Esophagus muscularis mucosa (tissue), 4 donors: Measurements from ENCODE around the gene BTN1A1.

Experiments
- EP300 ChIP-seq: sonication (generic); formaldehyde crosslinking; IDR thresholded peaks from one replicate; pipeline ENCODE4 v1.6.1; 2017; ENCODE audit warnings: antibody characterized with exemption
- POLR2A ChIP-seq: fragments of 450-650 bp; IDR thresholded peaks from one replicate; pipeline ENCODE4 v1.6.1; 2017; ENCODE audit warnings: antibody characterized with exemption, moderate library complexity, mild to moderate bottlenecking, low read depth
- POLR2AphosphoS5 ChIP-seq, 2 donors: sonication (generic); formaldehyde crosslinking; IDR thresholded peaks; one replicate each; pipeline ENCODE4 v1.6.1; 2017; ENCODE audit warnings: antibody characterized with exemption in 2 of 2
- TF ChIP-seq, protein P1 (sequence below), 3 experiments: fragments of 200-600 bp in 2 of 3; fragments of 450-650 bp in 1 of 3; sonication (generic) in 2 of 3; IDR thresholded peaks; one replicate each; pipeline ENCODE4 v1.5.1; 2017 to 2019; ENCODE audit warnings: antibody characterized with exemption in 3 of 3, mild to moderate bottlenecking in 2 of 3, moderate library complexity in 1 of 3

DNA sequence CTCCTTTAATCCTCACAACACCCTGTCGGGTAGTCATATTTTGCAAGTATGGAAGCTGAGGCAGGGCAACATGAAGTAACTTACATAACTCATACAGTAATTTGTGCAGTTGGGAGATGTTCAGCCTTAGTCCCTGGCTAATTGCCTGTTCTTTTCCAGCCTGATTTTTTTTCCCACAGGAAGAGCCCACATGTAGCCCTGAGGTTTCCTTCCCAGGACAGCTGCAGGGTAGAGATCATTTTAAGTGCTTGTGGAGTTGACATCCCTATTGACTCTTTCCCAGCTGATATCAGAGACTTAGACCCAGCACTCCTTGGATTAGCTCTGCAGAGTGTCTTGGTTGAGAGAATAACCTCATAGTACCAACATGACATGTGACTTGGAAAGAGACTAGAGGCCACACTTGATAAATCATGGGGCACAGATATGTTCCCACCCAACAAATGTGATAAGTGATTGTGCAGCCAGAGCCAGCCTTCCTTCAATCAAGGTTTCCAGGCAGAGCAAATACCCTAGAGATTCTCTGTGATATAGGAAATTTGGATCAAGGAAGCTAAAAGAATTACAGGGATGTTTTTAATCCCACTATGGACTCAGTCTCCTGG is 47.4 kb upstream of the BTN1A1 start:
- TF ChIP-seq EP300 (no peak), POLR2A (no peak), POLR2AphosphoS5 (IDR thresholded peaks at IDR 0.05) (no peak)
- TF ChIP-seq, protein P1, sequence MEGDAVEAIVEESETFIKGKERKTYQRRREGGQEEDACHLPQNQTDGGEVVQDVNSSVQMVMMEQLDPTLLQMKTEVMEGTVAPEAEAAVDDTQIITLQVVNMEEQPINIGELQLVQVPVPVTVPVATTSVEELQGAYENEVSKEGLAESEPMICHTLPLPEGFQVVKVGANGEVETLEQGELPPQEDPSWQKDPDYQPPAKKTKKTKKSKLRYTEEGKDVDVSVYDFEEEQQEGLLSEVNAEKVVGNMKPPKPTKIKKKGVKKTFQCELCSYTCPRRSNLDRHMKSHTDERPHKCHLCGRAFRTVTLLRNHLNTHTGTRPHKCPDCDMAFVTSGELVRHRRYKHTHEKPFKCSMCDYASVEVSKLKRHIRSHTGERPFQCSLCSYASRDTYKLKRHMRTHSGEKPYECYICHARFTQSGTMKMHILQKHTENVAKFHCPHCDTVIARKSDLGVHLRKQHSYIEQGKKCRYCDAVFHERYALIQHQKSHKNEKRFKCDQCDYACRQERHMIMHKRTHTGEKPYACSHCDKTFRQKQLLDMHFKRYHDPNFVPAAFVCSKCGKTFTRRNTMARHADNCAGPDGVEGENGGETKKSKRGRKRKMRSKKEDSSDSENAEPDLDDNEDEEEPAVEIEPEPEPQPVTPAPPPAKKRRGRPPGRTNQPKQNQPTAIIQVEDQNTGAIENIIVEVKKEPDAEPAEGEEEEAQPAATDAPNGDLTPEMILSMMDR (IDR thresholded peaks at IDR 0.05), result no peak
